NCI-H82 (cell line): ENCODE results near the gene METTL17.
"Not testable (repeated sequence)": the region's sequence is repeated elsewhere in the genome, so short reads cannot be mapped to it uniquely, and the experiment has no call there.

ENCODE experiments used
- DNase-seq: peaks from one replicate; lab custom pipeline; 2025; lab: John Stamatoyannopoulos, UW

The METTL17 gene, protein sequence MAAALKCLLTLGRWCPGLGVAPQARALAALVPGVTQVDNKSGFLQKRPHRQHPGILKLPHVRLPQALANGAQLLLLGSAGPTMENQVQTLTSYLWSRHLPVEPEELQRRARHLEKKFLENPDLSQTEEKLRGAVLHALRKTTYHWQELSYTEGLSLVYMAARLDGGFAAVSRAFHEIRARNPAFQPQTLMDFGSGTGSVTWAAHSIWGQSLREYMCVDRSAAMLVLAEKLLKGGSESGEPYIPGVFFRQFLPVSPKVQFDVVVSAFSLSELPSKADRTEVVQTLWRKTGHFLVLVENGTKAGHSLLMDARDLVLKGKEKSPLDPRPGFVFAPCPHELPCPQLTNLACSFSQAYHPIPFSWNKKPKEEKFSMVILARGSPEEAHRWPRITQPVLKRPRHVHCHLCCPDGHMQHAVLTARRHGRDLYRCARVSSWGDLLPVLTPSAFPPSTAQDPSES

DNA sequence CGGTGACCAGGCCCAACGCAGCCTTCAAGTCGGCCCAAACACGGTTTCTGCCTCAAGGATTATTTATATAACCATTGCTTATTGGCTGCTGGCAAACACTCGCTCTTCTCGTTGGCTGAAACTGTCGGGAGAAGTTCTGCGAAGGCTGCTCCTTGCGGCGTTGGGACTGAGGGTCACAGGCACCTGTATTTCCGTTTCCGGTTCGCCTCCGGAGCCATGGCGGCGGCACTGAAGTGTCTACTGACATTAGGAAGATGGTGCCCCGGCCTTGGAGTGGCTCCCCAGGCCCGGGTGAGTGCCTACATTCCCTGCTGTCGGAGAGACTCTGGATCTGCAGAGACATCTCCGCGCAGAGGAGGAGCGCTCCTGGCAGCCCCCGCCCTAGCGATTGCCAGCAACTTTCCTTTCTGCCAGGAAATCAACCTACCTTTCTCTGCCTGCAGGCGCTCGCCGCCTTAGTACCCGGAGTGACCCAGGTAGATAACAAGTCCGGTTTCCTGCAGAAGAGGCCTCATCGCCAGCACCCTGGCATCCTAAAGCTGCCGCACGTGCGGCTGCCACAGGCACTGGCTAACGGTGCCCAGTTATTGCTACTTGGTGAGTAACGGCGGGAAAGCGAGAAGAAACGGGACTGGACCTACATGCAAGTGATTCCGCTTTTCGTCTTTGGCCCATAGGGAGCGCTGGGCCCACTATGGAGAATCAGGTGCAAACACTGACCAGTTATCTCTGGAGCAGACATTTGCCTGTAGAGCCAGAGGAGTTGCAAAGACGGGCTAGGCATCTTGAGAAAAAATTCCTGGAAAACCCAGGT is at the start of gene METTL17:
METTL17 (plus strand) TSS at position 194 of the 814 bp plus-strand sequence; CDS start at position 217, 23 bp downstream.
- peak; percentile 97 for DNase-seq

DNA sequence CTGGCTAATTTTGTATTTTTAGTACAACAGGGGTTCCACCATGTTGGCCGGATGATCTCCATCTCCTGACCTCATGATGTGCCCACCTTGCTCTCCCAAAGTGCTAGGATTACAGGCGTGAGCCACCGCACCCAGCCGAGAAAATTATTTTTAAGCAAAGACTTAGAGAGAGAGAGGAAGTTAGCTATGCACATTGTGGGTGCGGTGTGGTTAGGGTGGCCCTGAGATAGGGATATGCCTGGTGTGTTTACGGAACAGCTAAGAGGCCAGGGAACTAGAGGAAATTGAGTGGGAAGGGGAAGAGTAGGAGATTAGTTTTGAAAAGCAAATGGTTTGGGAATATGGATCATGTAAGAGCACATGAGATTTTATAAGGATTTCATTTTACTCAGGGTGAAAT is 44.6 kb upstream of the METTL17 start:
- not testable (repeated sequence) for DNase-seq

DNA sequence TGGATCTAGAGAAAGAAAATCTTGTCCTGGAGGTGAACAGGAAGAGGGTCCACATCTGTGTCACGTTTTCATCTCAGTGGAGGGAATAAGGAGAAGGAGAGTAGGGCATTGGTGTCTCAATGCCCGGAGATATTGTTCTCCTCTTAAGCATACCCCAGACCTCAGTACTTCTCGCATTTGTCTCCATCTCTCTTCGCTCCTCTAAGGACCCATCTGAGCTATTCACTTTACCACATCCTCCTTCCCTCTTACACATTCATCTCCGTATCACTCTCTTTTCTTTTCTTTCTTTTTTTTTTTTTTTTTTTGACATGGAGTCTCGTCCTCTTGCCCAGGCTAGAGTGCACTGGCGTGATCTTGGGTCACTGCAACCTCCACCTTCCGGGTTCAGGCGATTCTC is 43.1 kb upstream of the METTL17 start:
- DNase-seq, result not testable (repeated sequence)

DNA sequence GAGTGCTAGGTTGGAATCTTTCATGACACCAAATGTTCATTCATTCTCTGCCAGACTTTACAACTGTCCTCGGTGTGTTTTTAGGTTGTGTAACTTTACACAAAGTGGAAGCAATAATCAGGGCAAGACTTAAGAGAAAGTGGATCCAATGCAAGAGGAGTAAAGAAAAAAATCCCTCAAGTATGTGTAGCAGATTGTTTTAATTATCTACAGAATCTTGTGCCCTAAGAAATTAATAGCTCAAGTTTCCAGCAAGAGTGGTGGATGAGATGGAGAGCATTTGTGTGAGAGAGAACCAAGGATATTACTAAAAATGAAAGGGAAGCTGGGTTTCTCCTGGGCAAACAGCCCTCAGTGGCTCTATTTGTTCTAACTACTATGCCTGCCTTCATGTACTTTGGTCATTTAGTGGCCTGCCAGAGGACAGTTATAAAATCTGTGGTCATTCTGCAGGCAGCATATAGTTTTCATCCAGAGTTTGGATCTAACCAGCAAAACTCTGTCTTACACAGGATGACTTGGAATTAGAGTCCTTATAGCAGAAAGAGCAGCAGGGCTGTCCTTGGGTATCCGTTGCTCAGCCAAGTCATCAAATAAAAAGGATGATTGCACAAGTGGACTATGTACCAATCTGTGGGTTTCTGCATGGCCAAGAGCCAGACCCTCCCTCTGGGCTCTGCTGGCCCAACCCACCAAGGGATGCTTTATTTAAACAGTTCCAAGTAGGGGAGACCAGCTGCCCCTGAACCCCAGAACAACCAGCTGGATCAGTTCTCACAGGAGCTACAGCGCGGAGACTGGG is 34.8 kb upstream of the METTL17 start, which contains the start of gene RNASE2:
RNASE2 (plus strand) TSS at position 752 of the 802 bp plus-strand sequence. CDS start 285 bp downstream, outside the sequence.
- not testable (repeated sequence) for DNase-seq

DNA sequence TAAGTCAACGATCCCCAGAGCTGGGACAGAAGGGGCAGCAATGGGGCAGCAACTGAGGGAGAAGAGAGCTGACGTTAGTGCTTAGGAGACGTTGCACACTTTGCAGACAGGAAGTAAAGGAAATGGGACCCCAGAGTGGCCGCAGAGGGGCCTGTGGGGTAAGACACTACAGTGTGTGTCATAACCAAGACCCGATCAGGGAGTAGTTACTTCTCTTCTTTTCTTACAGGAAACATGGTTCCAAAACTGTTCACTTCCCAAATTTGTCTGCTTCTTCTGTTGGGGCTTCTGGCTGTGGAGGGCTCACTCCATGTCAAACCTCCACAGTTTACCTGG is 34.3 kb upstream of the METTL17 start:
- not testable (repeated sequence) for DNase-seq

DNA sequence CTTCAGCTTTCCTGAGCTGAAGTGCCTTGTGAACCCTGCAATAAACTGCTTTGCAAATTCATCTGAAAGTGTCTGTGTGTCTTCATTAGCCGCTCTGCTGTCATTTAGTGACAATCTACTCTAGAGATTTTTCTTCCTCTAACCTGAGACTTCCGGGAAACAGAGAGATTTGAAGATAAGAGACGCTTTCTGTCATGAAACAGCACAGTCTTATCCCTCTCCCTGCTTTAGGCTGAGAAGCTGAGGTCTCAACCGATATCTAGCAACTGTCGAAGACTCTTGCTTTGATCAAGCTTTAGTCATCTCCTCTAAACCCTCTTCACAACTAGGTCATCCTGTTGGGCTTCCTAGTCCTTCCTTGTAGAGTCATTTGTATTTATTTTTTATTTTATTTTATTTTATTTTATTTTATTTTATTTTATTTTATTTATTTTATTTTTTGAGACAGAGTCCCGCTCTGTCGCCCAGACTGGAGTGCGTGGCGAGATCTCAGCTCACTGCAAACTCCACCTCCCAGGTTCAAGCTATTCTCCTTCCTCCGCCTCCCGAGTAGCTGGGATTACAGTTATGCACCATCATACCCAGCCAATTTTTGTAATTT is 33.3 kb upstream of the METTL17 start:
- no peak for DNase-seq

DNA sequence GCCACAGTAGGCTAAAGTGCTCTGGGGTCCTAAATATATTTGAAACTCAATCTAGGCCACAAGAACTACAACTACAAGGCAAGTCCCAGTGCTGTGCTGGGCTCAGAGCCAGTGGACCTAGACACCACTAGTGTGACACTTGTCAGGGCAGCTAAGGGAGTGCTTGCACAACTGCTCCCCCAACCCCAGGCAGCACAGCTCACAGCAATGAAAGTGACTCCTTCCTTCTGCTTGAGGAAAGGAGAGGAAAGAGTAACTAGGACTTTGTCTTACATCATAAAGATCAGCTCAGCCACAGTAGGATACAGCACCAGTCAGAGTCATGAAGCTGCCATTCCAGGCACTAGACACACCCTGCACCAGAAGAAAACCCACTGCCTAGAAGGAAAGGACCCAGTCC is 30.8 kb upstream of the METTL17 start:
- not testable (repeated sequence) for DNase-seq

DNA sequence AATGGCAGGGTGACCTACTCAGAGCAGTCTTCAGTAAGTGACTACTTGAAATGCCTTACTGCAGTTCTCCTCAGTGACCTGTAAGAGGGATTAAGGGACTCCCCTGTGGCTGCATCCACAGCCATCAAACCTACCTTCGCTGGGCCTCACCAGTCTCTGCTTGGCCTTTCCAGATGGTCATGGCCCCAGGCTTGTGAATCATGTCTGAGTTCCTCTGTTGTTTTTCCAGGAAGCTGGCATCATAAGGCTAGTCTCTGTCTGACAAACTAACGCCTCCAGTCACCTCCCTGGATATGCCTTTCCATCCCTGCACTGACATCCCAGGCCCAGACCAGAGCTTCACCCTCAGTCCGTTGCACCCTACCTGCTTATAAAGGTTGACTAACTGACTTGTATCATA is 20.4 kb upstream of the METTL17 start:
- DNase-seq, result no peak

DNA sequence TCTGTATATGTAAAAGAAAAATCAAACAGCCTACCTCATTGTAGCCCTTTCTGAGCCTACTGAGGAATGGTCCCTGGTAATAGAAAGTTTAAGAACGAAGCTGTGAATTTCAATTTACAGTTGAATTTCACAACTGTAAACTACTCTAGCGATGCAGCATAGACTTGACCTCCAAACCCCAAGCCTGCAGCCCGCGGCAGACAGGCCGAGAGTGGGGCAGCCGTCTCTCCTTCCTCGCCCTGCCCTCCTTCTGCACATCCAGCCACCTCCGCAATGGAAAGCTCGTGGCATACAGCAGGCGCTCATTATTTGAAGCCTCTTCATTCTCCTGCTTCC is 19.2 kb upstream of the METTL17 start:
- DNase-seq, result no peak

DNA sequence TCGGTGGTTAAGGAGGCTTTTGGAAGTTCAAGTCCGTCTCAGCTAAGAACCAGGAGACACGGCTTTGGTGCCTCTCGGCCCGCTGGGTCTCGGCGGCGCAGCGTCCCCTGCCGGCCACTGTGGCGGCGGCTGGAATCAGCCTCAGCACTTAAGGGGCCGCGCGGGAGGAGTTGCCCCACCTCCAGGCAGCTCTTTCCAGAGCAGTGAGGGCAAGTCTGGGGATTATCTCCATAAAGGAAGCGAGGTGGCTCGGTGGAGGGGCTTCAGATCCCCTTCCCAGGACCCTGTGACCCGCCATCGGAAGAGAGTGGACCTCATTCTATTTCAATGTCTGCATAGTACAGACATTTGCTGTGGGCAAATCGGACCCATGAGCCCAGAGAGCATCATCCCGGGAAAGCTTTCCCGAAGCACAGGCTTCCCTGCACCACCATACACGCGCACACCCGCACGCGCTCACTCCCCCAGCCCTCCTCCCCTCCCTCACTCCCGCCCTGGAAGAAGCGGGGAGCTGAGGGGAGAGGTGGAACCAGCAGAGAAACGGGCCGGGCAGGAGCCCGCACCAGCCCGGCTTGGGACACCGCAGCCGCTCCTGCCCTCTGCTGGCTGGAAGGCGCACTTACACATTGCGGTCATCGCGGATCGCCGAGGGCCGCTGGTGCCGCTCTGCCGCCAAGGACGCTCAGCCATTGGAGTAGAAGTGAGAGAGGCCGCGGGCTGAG is 18.6 kb upstream of the METTL17 start:
- DNase-seq, result peak; percentile 86

DNA sequence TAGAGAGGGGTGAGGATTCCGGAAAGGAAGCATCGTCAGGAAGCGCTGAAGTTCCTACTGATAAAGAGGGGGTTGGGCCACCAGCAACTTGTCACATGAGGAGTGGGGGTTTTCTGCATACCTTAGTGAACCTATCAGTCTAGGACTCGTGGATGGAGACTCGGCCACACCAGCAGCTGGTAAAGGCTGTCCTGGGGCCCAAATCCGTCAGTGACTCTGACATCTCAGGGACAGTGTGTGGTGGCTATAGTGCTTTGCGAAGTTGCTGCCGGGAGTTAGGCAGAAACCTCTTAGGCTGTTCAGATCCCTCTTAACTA is 18.1 kb upstream of the METTL17 start:
- DNase-seq, result no peak

DNA sequence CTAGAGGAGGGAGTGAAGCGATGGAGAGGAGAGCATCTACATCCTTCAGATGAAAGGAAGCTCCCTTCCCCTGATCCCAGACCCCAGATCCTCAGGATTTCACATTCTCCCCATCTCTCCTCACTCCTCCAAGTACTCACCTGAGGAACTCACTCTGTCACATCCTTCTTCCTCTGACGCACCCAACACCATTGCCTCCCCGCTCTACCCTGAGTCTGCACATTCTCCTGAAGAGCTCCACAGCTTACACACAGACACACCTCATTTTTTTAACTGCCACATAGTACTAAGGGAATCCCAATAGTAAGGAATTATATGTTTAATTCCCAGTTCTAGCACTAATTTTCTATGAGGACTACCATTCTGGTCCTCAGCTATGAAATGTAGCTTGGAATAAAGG is 16.3 kb upstream of the METTL17 start:
- no peak for DNase-seq

DNA sequence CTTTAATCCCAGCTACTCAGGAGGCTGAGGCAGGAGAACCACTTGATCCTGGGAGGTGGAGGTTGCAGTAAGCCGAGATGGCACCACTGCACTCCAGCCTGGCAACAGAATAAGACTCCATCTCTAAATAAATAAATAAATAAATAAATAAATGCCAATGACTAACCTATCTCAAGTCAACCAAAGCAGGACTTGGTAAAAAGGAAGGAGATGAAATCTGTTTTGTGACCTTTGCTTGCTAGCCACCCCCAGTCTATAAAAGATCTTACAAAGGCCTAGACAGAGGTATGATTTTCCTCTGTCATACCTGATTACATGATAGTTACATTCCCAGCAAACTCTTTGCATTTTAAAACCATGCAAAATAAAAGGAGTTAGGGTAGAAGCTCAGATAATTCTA is 13.5 kb upstream of the METTL17 start:
- DNase-seq, result no peak

DNA sequence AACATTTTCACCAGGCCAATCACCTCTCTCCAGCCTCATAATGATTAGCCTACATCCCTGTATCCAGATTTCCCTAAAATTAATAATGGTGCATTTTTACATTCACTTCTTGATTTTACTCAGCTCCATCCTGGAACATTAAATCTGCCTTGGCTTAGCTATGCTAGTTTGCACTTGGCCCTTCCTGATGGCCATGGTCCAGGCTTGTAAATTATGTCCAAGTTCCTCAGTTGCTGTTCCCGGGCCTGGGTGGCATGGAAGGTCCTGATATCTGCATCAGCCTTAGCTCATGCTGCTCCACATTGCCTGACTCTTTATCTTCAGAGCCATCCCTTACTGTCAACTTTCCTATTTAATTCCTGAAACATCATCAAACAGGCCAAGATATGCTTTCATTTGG is 11.1 kb upstream of the METTL17 start:
- no peak for DNase-seq

DNA sequence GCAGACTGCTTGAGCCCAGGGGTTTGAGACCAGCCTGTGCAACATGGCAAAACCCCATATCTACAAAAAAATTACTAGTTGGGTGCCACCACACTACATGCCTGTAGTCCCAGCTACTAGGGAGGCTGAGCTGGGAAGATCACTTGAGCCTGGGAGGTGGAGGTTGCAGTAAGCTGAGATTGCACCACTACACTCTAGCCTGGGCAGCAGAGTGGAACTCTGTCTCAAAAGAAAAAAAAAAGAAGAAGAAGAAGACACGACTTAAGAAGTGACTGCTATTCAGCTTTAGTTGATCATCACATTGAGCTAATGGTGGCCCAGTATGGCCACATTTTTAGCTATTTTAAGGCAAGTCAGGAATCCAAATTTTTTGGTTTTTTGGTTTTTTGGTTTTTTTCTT is 8.9 kb upstream of the METTL17 start:
- no peak for DNase-seq

DNA sequence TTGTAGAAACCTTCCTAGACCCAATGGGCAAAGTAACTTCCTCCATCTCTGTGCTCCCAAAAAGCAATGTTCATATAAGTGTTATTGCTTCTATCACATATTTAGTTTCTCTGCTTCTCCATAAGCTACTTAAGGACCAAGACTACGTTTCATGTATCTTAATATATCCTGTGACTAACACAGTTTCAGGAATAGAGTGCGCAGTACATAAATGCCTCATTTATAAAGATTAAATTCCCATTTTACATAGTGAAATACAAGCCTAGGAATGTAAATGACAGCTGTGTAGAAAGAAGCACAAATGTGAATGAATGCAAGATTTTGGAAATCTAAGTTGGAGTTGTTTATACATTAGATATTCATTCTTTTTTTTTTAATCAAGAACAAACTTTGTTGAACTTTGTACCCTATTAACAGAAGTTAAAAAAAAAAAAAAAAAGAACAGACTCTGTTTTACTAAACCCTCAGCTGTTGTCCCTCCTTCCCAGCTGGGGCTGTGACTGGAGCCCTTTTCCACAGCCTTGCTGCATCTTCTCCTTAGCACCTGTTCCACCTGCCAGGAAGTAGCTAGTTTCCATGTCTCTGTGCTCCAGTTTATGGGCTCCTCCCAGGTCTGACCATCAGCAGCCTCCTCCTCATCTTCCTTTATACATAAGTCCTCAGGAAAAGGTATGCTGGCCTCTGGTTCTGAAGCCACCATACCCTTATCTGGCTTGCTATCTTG is 7.0 kb upstream of the METTL17 start:
- no peak for DNase-seq

DNA sequence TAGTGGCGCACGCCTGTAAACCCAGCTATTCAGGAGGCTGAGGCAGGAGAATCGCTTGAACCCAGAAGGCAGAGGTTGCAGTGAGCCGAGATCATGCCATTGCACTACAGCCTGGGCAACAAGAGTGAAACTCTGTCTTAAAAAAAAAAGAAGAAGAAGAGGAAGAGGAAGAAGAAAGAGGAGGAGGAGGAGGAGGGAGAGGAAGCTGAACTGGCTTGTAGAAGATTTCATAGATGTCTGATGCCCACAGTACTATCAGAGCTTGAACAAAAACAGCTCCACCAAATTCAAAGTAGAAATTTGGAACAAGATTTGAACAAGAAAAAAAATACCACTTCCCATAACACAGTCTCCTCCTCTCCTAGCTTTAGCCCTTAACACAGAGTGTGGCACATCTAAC is 4.1 kb upstream of the METTL17 start:
- not testable (repeated sequence) for DNase-seq

DNA sequence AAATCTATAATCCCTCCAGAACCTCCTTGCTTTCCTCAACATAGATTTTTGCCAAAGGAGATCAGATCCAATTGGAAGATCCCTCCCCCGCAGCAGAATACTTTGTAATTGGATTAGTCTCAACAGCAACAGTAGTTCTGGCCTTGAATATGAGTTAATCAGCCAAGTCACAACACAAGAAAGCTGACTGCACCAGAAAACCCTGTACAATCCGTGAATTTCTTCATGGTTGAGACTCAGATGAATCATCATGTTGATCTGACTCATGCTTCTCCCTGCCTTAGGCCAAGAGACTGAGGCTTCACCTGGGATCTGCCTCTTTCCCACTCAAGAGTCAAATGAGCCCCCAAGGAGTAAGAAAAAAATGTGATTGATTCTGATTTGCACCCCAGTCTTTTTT is 3.0 kb upstream of the METTL17 start:
- peak; percentile 54 for DNase-seq

DNA sequence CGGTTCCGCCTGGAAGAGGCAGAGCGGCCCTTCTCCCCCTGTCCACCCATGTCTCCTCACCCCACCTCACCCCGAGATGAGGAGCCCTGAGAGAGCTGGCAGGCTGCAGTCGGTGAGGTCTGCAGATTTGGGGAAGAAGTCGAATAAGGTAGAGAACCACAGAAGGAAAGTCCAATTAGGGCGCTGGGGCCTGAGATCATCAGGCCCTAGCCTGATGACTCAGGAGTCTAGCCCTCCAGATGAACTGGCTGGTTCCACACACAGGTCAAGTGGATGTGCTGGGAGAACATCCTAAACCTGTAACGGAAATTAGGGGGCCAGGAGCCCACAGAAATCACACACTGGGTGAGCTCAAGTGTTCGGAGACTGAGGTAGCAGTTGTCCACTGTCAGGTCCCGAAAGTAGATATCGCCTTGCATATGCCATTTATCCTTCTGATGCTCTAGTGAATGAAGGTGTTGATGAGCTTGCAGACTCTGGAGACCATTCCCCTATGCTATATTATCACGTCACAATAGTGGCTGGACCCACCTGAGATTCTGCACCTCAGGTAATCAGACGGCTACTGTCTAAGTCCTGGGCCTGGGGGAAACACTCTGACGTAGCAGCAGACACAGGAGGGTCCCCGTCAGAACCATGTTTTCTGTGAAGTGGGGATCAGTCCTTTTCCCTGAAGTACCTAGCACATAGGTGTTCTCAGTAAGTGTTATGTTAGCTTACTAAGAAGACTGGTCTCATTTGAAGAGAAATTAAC is 886 bp upstream of the METTL17 start:
- no peak for DNase-seq

DNA sequence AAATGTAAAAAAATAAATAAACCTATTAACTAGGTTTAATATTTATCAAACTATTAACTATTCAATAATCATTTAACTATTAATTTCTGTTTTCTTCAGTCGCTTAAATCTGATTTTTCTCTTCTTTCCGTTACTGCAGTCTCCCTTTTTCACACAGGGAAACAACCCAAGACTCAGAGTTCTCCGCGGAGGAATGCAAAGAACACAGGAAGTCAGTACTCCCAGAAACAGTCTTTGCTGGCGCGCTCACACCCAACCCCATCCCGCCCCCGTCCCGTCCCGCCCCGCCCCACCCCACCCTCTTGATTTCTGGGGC is 351 bp upstream of the METTL17 start:
- no peak for DNase-seq
